GF-D8 (cell line): ENCODE data around the gene ZSCAN5A.
"Not testable (repeated sequence)": the region's sequence is repeated elsewhere in the genome, so short reads cannot be mapped to it uniquely, and the experiment has no call there.

Experiments
- DNase-seq: peaks from one replicate; lab custom pipeline; 2025; lab: John Stamatoyannopoulos, UW

The ZSCAN5A gene

GRCh38 chr19:56315077-56315828, 614 bp upstream of the ZSCAN5A start:
- peak; percentile 88 for DNase-seq

- no peak for DNase-seq
Observed at GRCh38 chr19:56314018-56314380, 640 bp downstream of the ZSCAN5A start.

GRCh38 chr19:56312787-56313657, 1.6 kb downstream of the ZSCAN5A start:
- no peak for DNase-seq

- DNase-seq = no peak
Observed at GRCh38 chr19:56312342-56312741, 2.3 kb downstream of the ZSCAN5A start.

- no peak for DNase-seq
Observed at GRCh38 chr19:56310462-56310861, 4.2 kb downstream of the ZSCAN5A start.

DNA sequence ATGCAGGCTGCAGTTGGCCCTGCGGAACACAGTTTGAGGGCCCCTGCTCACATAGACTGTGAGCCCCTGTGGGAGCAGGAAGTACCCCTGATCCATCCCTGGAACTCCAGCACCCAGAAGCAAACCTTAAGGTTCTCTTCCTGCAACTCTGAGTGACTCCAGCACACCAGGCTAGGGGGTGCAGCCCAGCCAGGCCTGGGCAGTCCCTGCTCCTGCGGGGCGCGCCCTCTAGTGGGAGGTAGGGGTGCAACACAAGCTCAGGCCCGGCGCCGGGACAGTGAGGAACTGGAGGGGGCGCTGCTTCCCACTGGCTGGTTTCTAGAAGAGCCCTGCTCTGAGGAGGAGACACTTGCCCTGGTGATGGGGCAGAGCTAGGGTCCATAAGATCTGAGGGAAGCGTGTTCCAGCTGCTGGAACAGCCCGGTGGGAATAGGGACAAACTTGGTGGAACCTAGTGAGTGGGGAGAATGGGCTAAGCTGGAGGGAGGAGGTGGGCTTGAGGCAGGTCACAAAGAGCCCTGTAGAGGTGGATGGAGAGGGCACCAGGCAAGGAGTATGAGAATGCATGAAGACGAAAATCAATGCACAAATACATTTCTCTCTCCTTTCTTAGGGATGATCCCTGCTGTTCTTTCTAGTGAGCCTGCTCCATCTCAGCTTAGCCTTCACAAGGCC, 5.0 kb downstream of the ZSCAN5A start:
- no peak for DNase-seq

DNA sequence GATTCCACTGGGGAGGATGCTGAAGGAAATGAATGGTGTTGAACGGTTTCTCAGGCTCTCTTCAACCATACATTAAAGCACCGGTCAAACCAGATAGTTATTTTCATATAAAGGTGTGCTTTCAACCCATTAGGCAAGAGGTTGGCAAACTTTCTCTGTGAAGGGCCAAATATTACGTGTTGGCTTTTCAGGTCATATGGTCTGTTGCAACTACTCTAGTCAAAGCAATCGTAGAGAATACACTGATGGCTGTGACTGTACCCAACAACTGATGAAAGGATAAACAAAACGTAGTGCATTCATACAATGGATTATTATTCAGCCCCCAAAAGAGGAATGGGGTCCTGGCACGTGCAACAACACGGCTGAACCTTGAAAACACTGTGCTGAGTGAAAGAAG, 5.8 kb downstream of the ZSCAN5A start:
- no peak for DNase-seq

- DNase-seq = not testable (repeated sequence)
Observed at GRCh38 chr19:56307062-56307461, 7.6 kb downstream of the ZSCAN5A start.

- DNase-seq = no peak
Observed at GRCh38 chr19:56306016-56306415, 8.6 kb downstream of the ZSCAN5A start.

DNA sequence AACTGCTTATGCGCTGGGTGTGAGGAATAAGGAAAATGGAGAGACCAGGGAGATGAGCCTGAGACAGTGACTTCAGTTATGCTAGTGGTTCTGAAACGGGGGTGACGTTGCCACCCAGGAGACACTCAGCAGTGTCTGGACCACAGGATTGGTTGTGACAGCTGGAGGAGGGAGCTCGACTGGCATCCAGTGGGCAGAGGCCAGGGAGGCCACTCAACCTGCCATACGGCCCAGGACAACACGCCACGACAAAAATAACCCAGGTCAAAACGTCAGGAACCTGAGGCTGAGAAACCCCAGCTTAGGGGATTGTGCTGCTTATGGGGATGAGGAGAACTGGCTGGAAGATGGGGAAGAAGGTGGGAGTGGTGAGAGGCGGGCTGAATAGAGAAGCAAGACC, 10.4 kb downstream of the ZSCAN5A start:
- DNase-seq = no peak

GRCh38 chr19:56301886-56302620, 12.6 kb downstream of the ZSCAN5A start:
- no peak for DNase-seq

DNA sequence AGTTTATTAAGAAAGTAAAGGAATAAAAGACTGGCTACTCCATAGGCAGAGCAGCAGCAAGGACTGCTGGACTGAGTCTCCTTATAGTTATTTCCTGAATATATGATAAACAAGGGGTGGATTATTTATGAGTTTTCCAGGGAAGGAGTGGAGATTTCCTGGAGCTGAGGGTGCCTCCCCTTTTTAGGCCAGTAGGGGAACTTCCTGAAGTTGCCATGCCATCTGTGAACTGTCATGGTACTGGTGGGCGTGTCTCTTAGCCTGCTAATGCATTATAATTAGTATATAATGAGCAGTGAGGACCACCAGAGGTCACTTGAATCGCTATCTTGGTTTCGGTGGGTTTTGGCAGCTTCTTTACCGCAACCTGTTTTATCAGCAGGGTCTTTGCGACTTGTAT, 13.5 kb downstream of the ZSCAN5A start:
- no peak for DNase-seq

- no peak for DNase-seq
Observed at GRCh38 chr19:56299688-56300087, 15.0 kb downstream of the ZSCAN5A start.

- DNase-seq = no peak
Observed at GRCh38 chr19:56297010-56297409, 17.6 kb downstream of the ZSCAN5A start.

GRCh38 chr19:56295531-56296455, 18.8 kb downstream of the ZSCAN5A start:
- DNase-seq = no peak

DNA sequence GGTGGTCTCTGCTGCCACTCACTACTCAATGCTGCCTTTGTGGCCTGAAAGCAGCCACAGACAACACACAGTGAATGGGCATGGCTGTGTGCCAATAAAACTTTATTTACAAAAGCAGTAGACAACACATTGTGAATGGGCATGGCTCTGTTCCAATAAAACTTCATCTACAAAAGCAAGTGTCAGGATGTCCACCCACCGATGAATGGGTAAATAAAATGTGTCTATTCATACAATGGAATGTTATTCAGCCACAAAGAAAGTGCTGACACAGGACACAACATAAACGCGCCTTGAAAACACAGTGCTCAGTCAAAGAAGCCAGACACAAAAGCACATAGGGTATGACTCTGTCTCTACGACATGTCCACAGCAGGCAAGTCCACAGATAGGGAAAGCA, 20.1 kb downstream of the ZSCAN5A start:
- no peak for DNase-seq

GRCh38 chr19:56291867-56292266, 22.8 kb downstream of the ZSCAN5A start:
- DNase-seq = no peak

DNA sequence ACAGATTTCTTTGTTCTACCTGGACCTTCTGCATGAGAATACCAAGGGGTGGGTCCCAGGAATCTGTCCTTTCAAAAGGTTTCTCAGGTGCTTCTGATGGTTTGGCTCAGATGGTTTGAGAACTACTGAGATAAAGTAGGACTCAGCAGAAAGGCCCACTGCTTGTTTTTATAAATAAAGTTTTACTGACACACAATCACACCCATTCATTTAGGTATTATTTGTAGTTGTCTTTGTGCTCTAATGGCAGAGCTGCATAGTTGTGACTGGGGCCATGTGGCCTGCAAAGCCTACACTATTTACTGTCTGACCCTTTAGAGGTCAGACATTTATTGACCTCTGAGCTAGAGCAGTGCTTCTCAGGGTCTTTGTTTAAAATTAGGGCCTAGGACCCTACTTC, 24.5 kb downstream of the ZSCAN5A start:
- no peak for DNase-seq

DNA sequence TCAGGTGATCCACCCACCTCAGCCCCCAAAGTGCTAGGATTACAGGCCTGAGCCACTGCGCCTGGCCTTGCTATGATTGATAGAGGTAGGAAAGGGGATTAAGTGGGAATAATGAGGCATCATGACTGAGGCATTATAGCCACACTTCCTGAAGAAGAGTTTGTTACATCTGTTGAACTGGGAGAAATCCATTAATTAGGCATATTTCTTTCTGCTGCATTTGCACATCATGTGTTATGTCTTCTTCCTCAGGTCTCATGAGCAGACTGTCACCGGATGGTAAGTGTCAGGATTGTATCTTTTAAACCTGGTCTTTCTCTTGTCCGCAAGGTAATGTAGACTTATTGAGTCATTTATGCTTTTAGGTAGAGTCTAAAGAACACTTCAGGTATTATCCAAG, 29.9 kb downstream of the ZSCAN5A start:
- no peak for DNase-seq

DNA sequence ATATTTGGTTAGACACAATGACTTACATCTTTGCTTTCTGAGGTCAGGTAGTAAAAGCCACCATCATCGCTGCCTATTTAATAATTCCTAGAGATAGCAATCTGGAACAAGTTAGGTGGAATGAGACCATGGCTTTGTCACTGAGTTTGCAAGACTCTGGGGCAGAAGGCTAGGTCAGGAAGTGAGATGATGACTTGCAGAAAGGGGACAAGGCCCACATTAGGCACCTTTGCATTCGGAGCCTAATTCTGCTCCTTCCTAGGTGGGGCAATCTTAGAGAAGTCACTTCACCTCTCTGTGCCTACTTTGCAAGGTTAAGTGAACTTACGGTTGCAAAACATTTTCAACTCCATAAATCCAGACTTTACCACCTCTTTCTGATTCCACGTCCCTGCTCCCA, 31.8 kb downstream of the ZSCAN5A start:
- DNase-seq = no peak

GRCh38 chr19:56273563-56274117, 41.0 kb downstream of the ZSCAN5A start:
- DNase-seq = no peak
